Psoas muscle (tissue), 8 donors: Measurements from ENCODE around the gene SCUBE1. TPM values are rescaled to one million over a fixed set of nuclear protein-coding genes. Genes with fewer than 3 reads are reported as not detected.
"Not testable (repeated sequence)": the region's sequence is repeated elsewhere in the genome, so short reads cannot be mapped to it uniquely, and the experiment has no call there.

Source experiments
- ATAC-seq, 4 donors: fragments of 200-7000 bp; cut with Tn5 transposase; one replicate each; pipeline ENCODE4 v1.9.1; 2020; ENCODE audit warnings: moderate library complexity in 3 of 4, mild to moderate bottlenecking in 2 of 4
- DNase-seq, 2 donors: peaks; one replicate each; pipeline ENCODE4 v3.0.0-alpha.2; 2020
- H3K27ac ChIP-seq: fragments of 200-600 bp; one replicate; pipeline ENCODE4 v1.8.0; 2022
- H3K27me3 ChIP-seq, 3 donors: fragments of 200-600 bp in 1 of 3; one replicate each; pipeline versions ENCODE4 v1.6.1 to v1.8.0; 2013 to 2022; ENCODE audit warnings: low read length in 2 of 3, mild to moderate bottlenecking in 2 of 3, moderate library complexity in 1 of 3; ENCODE audit not compliant: insufficient read depth in 3 of 3
- H3K36me3 ChIP-seq, 2 donors: fragments of 200-600 bp in 1 of 2; one replicate each; pipeline versions ENCODE4 v1.6.1 to v1.8.0; 2013 to 2022; ENCODE audit warnings: low read depth in 1 of 2, mild to moderate bottlenecking in 1 of 2, moderate library complexity in 1 of 2; ENCODE audit not compliant: insufficient read depth in 1 of 2
- H3K4me1 ChIP-seq: fragments of 200-600 bp; one replicate; pipeline ENCODE4 v1.8.0; 2022
- H3K4me3 ChIP-seq: fragments of 200-600 bp; one replicate; pipeline ENCODE4 v1.8.0; 2022; ENCODE audit warnings: mild to moderate bottlenecking
- H3K9me3 ChIP-seq: fragments of 200-600 bp; one replicate; pipeline ENCODE4 v1.8.0; 2022
- CTCF ChIP-seq: fragments of 200-600 bp; IDR thresholded peaks from one replicate; pipeline ENCODE4 v1.8.0; 2022; ENCODE audit warnings: antibody characterized with exemption
- WGBS, 3 donors: extraction: QIAGEN DNeasy Blood & Tissue Kit; methylation state at CpG; one replicate each; pipeline versions ENCODE4 v1.1.6 to v1.1.7; 2013; 5-methylcytosine and 5-hydroxymethylcytosine counted together
- intact Hi-C, 2 donors: fragments of 100-400 bp; cut with DNase I; formaldehyde crosslinking; loops; one replicate each; pipeline versions ENCODE4 v1.11.0 to v1.14.2; 2022
- polyA plus RNA-seq, 3 donors: library from polyadenylated mRNA; stranded (reverse); fragments of 200-250 nt; gene quantifications; one replicate each; pipeline ENCODE4 v1.2.3, GENCODE V29; 2013
- total RNA-seq, 4 donors: library from RNA; stranded (reverse); fragmentation: NEBNext Ultra II Directional in 2 of 4; extraction: Animal tissue kit (Norgen Biotek cat#: 25700) in 2 of 4; gene quantifications; one replicate each; pipeline versions ENCODE4 v1.2.1 to v1.2.4, GENCODE V29; 2021 to 2023
- donor health status: healthy with polysubstance abuse.
- donor health status: DM: no; HTN: no; CAD: no; lungs with moderate emphysema.
- donor health status: Bipolar disorder and iron deficiency.
- donor health status: healthy.
- donor health status: DM: yes; HTN: yes; CAD: no.
- donor health status: DM: no; HTN: no; CAD: no.
- donor health status: DM: no; HTN: no; CAD: no.
- donor health status: DM: yes; HTN: yes; CAD: no.

SCUBE1 gene
- total and polyA plus RNA-seq, 7 donors = 0.04 to 0.19 (median 0.08) TPM

- intact Hi-C loops = no loop called here
- H3K27ac ChIP-seq = no peak overlapping the region
- 78 to 83% (median 81%) methylated on average over 12 of the region's 12 CpGs for WGBS, 3 donors
- H3K4me3 ChIP-seq = no peak overlapping the region
- DNase-seq (no peak), ATAC-seq (no peak)
- peaks cover 0 to 37% (median 0%) of the 10 kb centered on the region in 3 donors for H3K27me3 ChIP-seq
- no peaks in the 10 kb centered on the region for H3K36me3 ChIP-seq
- no peaks in the 10 kb centered on the region for H3K9me3 ChIP-seq
- TF ChIP-seq CTCF = no peak
- no peaks in the 10 kb centered on the region for H3K4me1 ChIP-seq
Measured at GRCh38 chr22:43288807-43289420, 54.3 kb downstream of the SCUBE1 start.

DNA sequence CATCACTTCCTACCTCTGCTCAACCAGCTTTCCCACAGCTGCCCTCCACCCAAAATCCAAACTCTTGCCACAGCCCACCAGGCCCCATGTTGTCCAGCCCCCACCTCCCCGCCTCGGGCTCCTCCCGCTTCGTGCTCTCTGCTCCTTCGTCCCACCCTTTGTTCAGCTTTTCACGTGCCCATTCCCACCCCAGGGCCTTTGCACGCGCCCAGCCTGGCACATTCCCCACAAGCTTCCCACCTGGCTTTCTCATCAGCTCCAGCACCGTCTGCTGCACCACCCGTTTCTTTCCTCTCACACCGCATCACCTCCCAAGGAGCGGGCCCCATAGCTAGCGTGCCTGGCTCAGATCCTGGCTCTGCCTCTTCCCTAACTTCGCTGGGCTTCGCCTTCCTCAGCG, 54.8 kb downstream of the SCUBE1 start:
- ATAC-seq (no peak), DNase-seq (no peak)
- Histone ChIP-seq H3K4me3 (no peak overlapping the region), H3K36me3 (no peaks in the 10 kb centered on the region), H3K27ac (no peak overlapping the region), H3K27me3 (peaks cover 0 to 37% (median 0%) of the 10 kb centered on the region in 3 donors), H3K9me3 (no peaks in the 10 kb centered on the region), H3K4me1 (no peaks in the 10 kb centered on the region)
- WGBS, 3 donors = 93 to 98% (median 97%) methylated on average over 16 of the region's 16 CpGs
- intact Hi-C loops = no loop called here
- TF ChIP-seq CTCF = no peak

- WGBS, 3 donors = 56 to 72% (median 67%) methylated on average over 4 of the region's 4 CpGs
- no peaks in the 10 kb centered on the region for H3K36me3 ChIP-seq
- H3K4me1 ChIP-seq = no peaks in the 10 kb centered on the region
- no peak for DNase-seq
- no peaks in the 10 kb centered on the region for H3K9me3 ChIP-seq
- no peak for ATAC-seq
- intact Hi-C loops = no loop called here
- no peak for TF ChIP-seq CTCF
- no peak overlapping the region for H3K4me3 ChIP-seq
- no peak overlapping the region for H3K27ac ChIP-seq
- peaks cover 0 to 42% (median 0%) of the 10 kb centered on the region in 3 donors for H3K27me3 ChIP-seq
Measured at GRCh38 chr22:43287441-43287840, 55.7 kb downstream of the SCUBE1 start.

DNA sequence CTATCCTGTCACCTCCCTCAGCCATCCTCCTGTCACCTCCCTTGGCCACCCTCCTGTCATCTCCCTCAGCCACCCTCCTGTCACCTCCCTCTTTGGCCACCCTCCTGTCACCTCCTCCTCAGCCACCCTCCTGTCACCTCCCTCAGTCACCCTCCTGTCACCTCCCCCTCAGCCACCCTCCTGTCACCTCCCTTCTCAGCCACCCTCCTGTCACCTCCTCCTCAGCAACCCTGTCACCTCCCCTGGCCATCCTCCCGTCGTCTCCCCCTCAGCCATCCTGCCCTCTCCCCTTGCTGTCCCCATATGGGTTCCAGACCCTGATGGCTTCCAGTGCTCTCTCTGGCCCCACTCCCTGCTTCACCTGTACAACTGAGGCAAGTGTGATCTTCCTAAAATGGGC, 61.8 kb downstream of the SCUBE1 start:
- ATAC-seq (no peak), DNase-seq (no peak)
- no peaks in the 10 kb centered on the region for H3K9me3 ChIP-seq
- intact Hi-C loops = no loop called here
- H3K27ac ChIP-seq = no peak overlapping the region
- 46 to 84% (median 50%) methylated on average over 2 of the region's 2 CpGs for WGBS, 3 donors
- H3K4me3 ChIP-seq = no peak overlapping the region
- H3K27me3 ChIP-seq = peaks cover 0 to 4% (median 0%) of the 10 kb centered on the region in 3 donors
- no peak for TF ChIP-seq CTCF
- H3K4me1 ChIP-seq = no peaks in the 10 kb centered on the region
- no peaks in the 10 kb centered on the region for H3K36me3 ChIP-seq

DNA sequence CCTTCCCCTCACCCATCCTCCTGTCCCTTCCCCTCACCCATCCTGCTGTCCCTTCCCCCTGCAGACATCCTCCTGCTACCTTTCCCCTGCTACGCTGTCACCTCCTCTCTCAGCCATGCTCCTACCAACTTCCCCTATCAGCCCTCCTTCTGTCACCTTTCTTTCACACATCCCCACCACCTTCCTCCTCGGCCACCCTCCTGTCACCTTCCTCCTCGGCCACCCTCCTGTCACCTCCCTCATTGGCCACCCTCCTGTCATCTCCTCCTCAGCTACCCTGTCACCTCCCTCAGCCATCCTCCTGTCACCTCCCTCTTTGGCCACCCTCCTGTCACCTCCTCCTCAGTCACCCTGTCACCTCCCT, 62.7 kb downstream of the SCUBE1 start:
- DNase-seq, H3K36me3 ChIP-seq, H3K4me3 ChIP-seq, H3K27ac ChIP-seq, H3K9me3 ChIP-seq, H3K4me1 ChIP-seq, intact Hi-C loops, ATAC-seq, H3K27me3 ChIP-seq: not testable (repeated sequence)
- WGBS, 3 donors = 59 to 81% (median 77%) methylated on average over 3 of the region's 3 CpGs
